ENCODE data around the gene CTNNB1.

DNA sequence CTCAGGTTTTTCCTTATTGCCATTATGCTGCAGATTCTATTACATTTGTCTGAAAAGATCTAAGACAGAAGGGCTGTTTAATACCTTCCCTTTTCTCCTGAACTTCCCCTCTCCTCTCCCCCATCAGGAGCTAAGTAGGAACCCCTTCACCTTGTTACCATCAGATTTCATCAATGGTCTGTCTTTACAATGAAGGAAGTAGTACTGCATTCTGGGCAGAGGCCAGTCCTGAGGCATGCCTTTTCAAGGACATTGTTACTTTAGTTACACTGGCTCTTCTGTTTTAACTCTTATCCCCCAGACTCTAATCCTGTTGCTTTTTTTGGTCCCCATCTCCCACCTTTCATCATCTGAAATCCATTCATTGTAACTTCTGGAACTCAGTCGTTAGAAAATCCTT, 8.1 kb downstream of the CTNNB1 start:
- TF ChIP-seq, protein P1, sequence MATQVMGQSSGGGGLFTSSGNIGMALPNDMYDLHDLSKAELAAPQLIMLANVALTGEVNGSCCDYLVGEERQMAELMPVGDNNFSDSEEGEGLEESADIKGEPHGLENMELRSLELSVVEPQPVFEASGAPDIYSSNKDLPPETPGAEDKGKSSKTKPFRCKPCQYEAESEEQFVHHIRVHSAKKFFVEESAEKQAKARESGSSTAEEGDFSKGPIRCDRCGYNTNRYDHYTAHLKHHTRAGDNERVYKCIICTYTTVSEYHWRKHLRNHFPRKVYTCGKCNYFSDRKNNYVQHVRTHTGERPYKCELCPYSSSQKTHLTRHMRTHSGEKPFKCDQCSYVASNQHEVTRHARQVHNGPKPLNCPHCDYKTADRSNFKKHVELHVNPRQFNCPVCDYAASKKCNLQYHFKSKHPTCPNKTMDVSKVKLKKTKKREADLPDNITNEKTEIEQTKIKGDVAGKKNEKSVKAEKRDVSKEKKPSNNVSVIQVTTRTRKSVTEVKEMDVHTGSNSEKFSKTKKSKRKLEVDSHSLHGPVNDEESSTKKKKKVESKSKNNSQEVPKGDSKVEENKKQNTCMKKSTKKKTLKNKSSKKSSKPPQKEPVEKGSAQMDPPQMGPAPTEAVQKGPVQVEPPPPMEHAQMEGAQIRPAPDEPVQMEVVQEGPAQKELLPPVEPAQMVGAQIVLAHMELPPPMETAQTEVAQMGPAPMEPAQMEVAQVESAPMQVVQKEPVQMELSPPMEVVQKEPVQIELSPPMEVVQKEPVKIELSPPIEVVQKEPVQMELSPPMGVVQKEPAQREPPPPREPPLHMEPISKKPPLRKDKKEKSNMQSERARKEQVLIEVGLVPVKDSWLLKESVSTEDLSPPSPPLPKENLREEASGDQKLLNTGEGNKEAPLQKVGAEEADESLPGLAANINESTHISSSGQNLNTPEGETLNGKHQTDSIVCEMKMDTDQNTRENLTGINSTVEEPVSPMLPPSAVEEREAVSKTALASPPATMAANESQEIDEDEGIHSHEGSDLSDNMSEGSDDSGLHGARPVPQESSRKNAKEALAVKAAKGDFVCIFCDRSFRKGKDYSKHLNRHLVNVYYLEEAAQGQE (IDR thresholded peaks at IDR 0.05; ENCODE audit: insufficient read depth in 1 of 2, low read depth in 2 of 2, low read length in 2 of 2): no peak
- TF ChIP-seq POLR2AphosphoS5 (IDR thresholded peaks at IDR 0.05; ENCODE audit: low read depth, low read length) (no peak), TAF1 (IDR thresholded peaks at IDR 0.05; ENCODE audit: borderline replicate concordance, insufficient read depth, low read length) (no peak), SIN3A (IDR thresholded peaks at IDR 0.05; ENCODE audit: borderline replicate concordance, insufficient read depth, low read length) (no peak)

All from PFSK-1 (cell line).